GM18907 (cell line): Measurements from ENCODE around the gene METTL22.

Experiments
- ATAC-seq: cut with Tn5 transposase; IDR thresholded peaks from one replicate; pipeline ENCODE4 v1.9.1; 2021; ENCODE audit warnings: mild to moderate bottlenecking, moderate library complexity; ENCODE audit not compliant: unreplicated experiment

METTL22 gene

GRCh38 chr16:8686879-8687278, 65.4 kb downstream of the METTL22 start:
- no peak for ATAC-seq

GRCh38 chr16:8689686-8690085, 68.2 kb downstream of the METTL22 start:
- ATAC-seq: no peak

GRCh38 chr16:8691728-8692127, 70.2 kb downstream of the METTL22 start:
- ATAC-seq: no peak

GRCh38 chr16:8694795-8695728, 73.6 kb downstream of the METTL22 start:
- ATAC-seq: no peak

- ATAC-seq: no peak
Measured at GRCh38 chr16:8696880-8697279, 75.4 kb downstream of the METTL22 start.

GRCh38 chr16:8697965-8698364, 76.5 kb downstream of the METTL22 start:
- no peak for ATAC-seq
